Neural cell (in vitro differentiated cells): ENCODE data around the gene MTNR1B.

Experiments
- POLR2AphosphoS5 ChIP-seq: IDR thresholded peaks from 2 replicates; pipeline ENCODE4 v1.6.1; 2012
- REST ChIP-seq: IDR thresholded peaks from 2 replicates; pipeline ENCODE4 v1.6.1; 2012; ENCODE audit warnings: borderline replicate concordance
- SMC3 ChIP-seq: fragments of 450-650 bp; conservative IDR thresholded peaks from 2 replicates; pipeline ENCODE4 v1.6.1; 2014; ENCODE audit warnings: antibody characterized with exemption, mild to moderate bottlenecking, moderate library complexity; ENCODE audit not compliant: poor library complexity
- TAF1 ChIP-seq: IDR thresholded peaks from 2 replicates; pipeline ENCODE4 v1.6.1; 2012; ENCODE audit warnings: low read depth
- TF ChIP-seq, protein P1 (sequence below): fragments of 450-650 bp; IDR thresholded peaks from 2 replicates; pipeline ENCODE4 v1.5.1; 2014; ENCODE audit warnings: antibody characterized with exemption, mild to moderate bottlenecking, moderate library complexity; ENCODE audit not compliant: poor library complexity, severe bottlenecking

DNA sequence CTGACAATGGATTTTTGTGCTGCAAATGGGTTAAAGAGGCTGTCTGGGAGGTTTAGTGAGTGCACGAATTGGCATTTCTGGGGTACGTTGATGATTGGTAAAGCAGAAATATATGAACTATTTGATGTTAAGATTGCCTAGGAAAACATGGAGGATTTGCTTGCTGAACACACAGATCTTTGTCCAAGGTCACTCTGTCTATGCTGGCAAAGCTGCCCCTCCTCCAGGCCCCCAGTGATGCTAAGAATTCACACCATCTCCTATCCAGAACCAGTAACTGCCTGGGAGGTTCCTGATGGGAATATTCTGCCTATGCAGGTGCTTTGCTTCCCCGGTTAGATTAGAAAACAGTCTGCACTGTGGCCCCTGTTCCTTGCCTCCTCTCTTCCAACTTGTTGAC, 5.8 kb downstream of the MTNR1B start:
- TF ChIP-seq REST (no peak), TAF1 (no peak), POLR2AphosphoS5 (no peak), SMC3 (no peak)
- TF ChIP-seq, protein P1, sequence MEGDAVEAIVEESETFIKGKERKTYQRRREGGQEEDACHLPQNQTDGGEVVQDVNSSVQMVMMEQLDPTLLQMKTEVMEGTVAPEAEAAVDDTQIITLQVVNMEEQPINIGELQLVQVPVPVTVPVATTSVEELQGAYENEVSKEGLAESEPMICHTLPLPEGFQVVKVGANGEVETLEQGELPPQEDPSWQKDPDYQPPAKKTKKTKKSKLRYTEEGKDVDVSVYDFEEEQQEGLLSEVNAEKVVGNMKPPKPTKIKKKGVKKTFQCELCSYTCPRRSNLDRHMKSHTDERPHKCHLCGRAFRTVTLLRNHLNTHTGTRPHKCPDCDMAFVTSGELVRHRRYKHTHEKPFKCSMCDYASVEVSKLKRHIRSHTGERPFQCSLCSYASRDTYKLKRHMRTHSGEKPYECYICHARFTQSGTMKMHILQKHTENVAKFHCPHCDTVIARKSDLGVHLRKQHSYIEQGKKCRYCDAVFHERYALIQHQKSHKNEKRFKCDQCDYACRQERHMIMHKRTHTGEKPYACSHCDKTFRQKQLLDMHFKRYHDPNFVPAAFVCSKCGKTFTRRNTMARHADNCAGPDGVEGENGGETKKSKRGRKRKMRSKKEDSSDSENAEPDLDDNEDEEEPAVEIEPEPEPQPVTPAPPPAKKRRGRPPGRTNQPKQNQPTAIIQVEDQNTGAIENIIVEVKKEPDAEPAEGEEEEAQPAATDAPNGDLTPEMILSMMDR: no peak
